Measurements from ENCODE around the gene BLTP2. TPM values are rescaled to one million over a fixed set of nuclear protein-coding genes. Genes with fewer than 3 reads are reported as not detected.

The BLTP2 gene
- polyA plus RNA-seq, 3 donors, result 46.8 to 69.2 (median 53.2) TPM

GRCh38 chr17:28615260-28615940 is 29.6 kb downstream of the BLTP2 start:
- H3K36me3 Mint-ChIP-seq, result peaks cover 85 to 94% of the 10 kb centered on the region in 2 donors
- Histone ChIP-seq H3K4me3 (replicated peaks in 1 of 3; ENCODE audit: low read depth in 2 of 3, low read length in 3 of 3) (no peak overlapping the region), H3K27ac (ENCODE audit: low read depth in 1 of 2, low read length in 2 of 2) (peak overlapping the region in 1 of 2 donors; percentile 26), H3K4me2 (replicated peaks; ENCODE audit: extremely low read depth, low read length, poor library complexity, severe bottlenecking) (no peak overlapping the region), H3K9ac (ENCODE audit: insufficient read depth, low read length, poor library complexity, severe bottlenecking) (no peak overlapping the region), H3K4me1 (ENCODE audit: control insufficient read depth in 1 of 2, insufficient read depth in 2 of 2, low read length in 2 of 2) (no peaks in the 10 kb centered on the region), H3K9me3 (replicated peaks in 1 of 2; ENCODE audit: control insufficient read depth in 1 of 2, insufficient read depth in 1 of 2, low read length in 2 of 2) (no peaks in the 10 kb centered on the region), H4K20me1 (ENCODE audit: insufficient read depth, low read length) (peaks cover 41% of the 10 kb centered on the region), H3K36me3 (replicated peaks in 1 of 2; ENCODE audit: control insufficient read depth in 1 of 2, insufficient read depth in 2 of 2, low read length in 2 of 2) (peaks cover 92 to 99% of the 10 kb centered on the region in 2 donors), H2AFZ (ENCODE audit: insufficient read depth, low read depth, low read length, poor library complexity, severe bottlenecking) (no peak overlapping the region), H3K79me2 (ENCODE audit: insufficient read depth, low read length) (no peaks in the 10 kb centered on the region), H3K27me3 (ENCODE audit: control insufficient read depth in 2 of 2, insufficient read depth in 2 of 2, low read length in 2 of 2) (no peaks in the 10 kb centered on the region)
- intact Hi-C loops (cut with micrococcal nuclease), result no loop called here
- no peak overlapping the region for H3K4me3 Mint-ChIP-seq
- H3K9me3 Mint-ChIP-seq, result no peaks in the 10 kb centered on the region
- no peak for TF ChIP-seq CTCF (IDR thresholded peaks at IDR 0.05)
- WGBS (ENCODE audit: insufficient coverage), result 100% methylated on average over 2 of the region's 4 CpGs
- H3K27ac Mint-ChIP-seq, result peak overlapping the region in 2 of 7 donors; percentile 15 to 50
- DNase-seq, result no peak
- H3K4me1 Mint-ChIP-seq, result no peaks in the 10 kb centered on the region
- H3K27me3 Mint-ChIP-seq (ENCODE audit: low read depth in 3 of 3), result peaks cover 0 to 1% (median 0%) of the 10 kb centered on the region in 3 donors

- no peaks in the 10 kb centered on the region for H3K79me2 ChIP-seq (ENCODE audit: insufficient read depth, low read length)
- no peak within 1 kb of the TSS for H3K4me3 ChIP-seq (replicated peaks in 1 of 3; ENCODE audit: low read depth in 2 of 3, low read length in 3 of 3)
- no peak for TF ChIP-seq CTCF (IDR thresholded peaks at IDR 0.05)
- H4K20me1 ChIP-seq (ENCODE audit: insufficient read depth, low read length), result peaks cover 40% of the 10 kb centered on the region
- Mint-ChIP-seq H3K36me3 (peaks cover 77 to 90% of the 10 kb centered on the region in 2 donors), H3K4me3 (no peak within 1 kb of the TSS), H3K4me1 (no peaks in the 10 kb centered on the region), H3K27me3 (ENCODE audit: low read depth in 3 of 3) (peaks cover 0 to 1% (median 0%) of the 10 kb centered on the region in 3 donors), H3K27ac (peak within 1 kb of the TSS; percentile 30 to 85 (median 58)), H3K9me3 (no peaks in the 10 kb centered on the region)
- H3K9me3 ChIP-seq (replicated peaks in 1 of 2; ENCODE audit: control insufficient read depth in 1 of 2, insufficient read depth in 1 of 2, low read length in 2 of 2), result no peaks in the 10 kb centered on the region
- DNase-seq, result no peak
- no peak within 1 kb of the TSS for H2AFZ ChIP-seq (ENCODE audit: insufficient read depth, low read depth, low read length, poor library complexity, severe bottlenecking)
- H3K36me3 ChIP-seq (replicated peaks in 1 of 2; ENCODE audit: control insufficient read depth in 1 of 2, insufficient read depth in 2 of 2, low read length in 2 of 2), result peaks cover 81 to 99% of the 10 kb centered on the region in 2 donors
- H3K4me1 ChIP-seq (ENCODE audit: control insufficient read depth in 1 of 2, insufficient read depth in 2 of 2, low read length in 2 of 2), result no peaks in the 10 kb centered on the region
- no peak within 1 kb of the TSS for H3K4me2 ChIP-seq (replicated peaks; ENCODE audit: extremely low read depth, low read length, poor library complexity, severe bottlenecking)
- peak within 1 kb of the TSS in 1 of 2 donors; percentile 42 for H3K27ac ChIP-seq (ENCODE audit: low read depth in 1 of 2, low read length in 2 of 2)
- intact Hi-C loops (cut with micrococcal nuclease), result loop anchor here (2.0 kb wide), 1 partner anchor 119 kb away; no protein-coding TSS in a partner anchor
- no peak within 1 kb of the TSS for H3K9ac ChIP-seq (ENCODE audit: insufficient read depth, low read length, poor library complexity, severe bottlenecking)
- 5% methylated on average over 2 of the region's 5 CpGs for WGBS (ENCODE audit: insufficient coverage)
- H3K27me3 ChIP-seq (ENCODE audit: control insufficient read depth in 2 of 2, insufficient read depth in 2 of 2, low read length in 2 of 2), result no peaks in the 10 kb centered on the region
These were observed 31.0 kb downstream of the BLTP2 start, which contains the start of gene RSKR for GRCh38 chr17:28613931-28614381. Gene RSKR (minus strand): TSS chr17:28614185. CDS start chr17:28614161, 24 bp downstream.
